SK-N-MC (cell line): Measurements from ENCODE around the gene HIKESHI.

ENCODE experiments used
- DNase-seq: peaks from one replicate; pipeline ENCODE4 v3.0.0-alpha.2; 2011; ENCODE audit warnings: low read depth, low spot score
- H3K27ac ChIP-seq: fragments of 200-600 bp; sonication (generic); 2 replicates; pipeline ENCODE4 v1.5.1; 2016; ENCODE audit warnings: mixed run types
- H3K36me3 ChIP-seq: fragments of 200-600 bp; sonication (generic); 2 replicates; pipeline ENCODE4 v1.6.1; 2017; ENCODE audit warnings: antibody characterized with exemption, low read length, mixed read lengths; ENCODE audit not compliant: insufficient read depth
- H3K4me3 ChIP-seq: fragments of 200-600 bp; sonication (generic); 2 replicates; pipeline ENCODE4 v1.5.1; 2016
- H3K9ac ChIP-seq: fragments of 200-600 bp; sonication (generic); 2 replicates; pipeline ENCODE4 v1.8.0; 2017; ENCODE audit warnings: mixed run types, mixed read lengths; ENCODE audit not compliant: insufficient read length
- H3K9me3 ChIP-seq: fragments of 200-600 bp; sonication (generic); 2 replicates; pipeline ENCODE4 v1.6.1; 2017; ENCODE audit warnings: low read depth, mild to moderate bottlenecking, antibody characterized with exemption, low read length, moderate library complexity, mixed read lengths
- EZH2 ChIP-seq: fragments of 200-600 bp; sonication (generic); IDR thresholded peaks from one replicate; pipeline ENCODE4 v1.6.1; 2017; ENCODE audit warnings: antibody characterized with exemption
- FOXP2 ChIP-seq: optimal IDR thresholded peaks from 2 replicates; pipeline ENCODE3; 2011; ENCODE audit warnings: mild to moderate bottlenecking, moderate library complexity; ENCODE audit not compliant: insufficient read depth; ENCODE audit errors: extremely low read length, control extremely low read depth
- POLR2AphosphoS5 ChIP-seq: IDR thresholded peaks from 2 replicates; pipeline ENCODE4 v1.6.1; 2012; ENCODE audit warnings: mild to moderate bottlenecking, low read depth, low read length, borderline replicate concordance

HIKESHI gene

GRCh38 chr11:86395061-86395551 is 93.1 kb downstream of the HIKESHI start:
- no peak overlapping the region for H3K4me3 ChIP-seq
- H3K36me3 ChIP-seq: no peaks in the 10 kb centered on the region
- H3K9me3 ChIP-seq: no peaks in the 10 kb centered on the region
- no peak for DNase-seq
- TF ChIP-seq POLR2AphosphoS5 (no peak), FOXP2 (no peak), EZH2 (no peak)
- H3K27ac ChIP-seq: no peak overlapping the region
- no peak overlapping the region for H3K9ac ChIP-seq
